Gastrocnemius medialis (tissue), 4 donors: ENCODE results near the gene MAPK8IP1. TPM values are rescaled to one million over a fixed set of nuclear protein-coding genes. Genes with fewer than 3 reads are reported as not detected.

Source experiments
- ATAC-seq, 2 donors: fragments of 150-250 bp; one replicate each; pipeline ENCODE4 v1.9.1; 2016
- DNase-seq, 2 donors: peaks; one replicate each; pipeline ENCODE4 v3.0.0-alpha.2; 2019
- H3K27ac ChIP-seq, 4 donors: fragments of 200-600 bp; sonication (generic); 1 replicate in 1 of 4; 2 replicates in 3 of 4; pipeline ENCODE4 v1.5.1; 2016 to 2018; ENCODE audit warnings: mild to moderate bottlenecking in 2 of 4, moderate library complexity in 1 of 4
- H3K27me3 ChIP-seq, 3 donors: fragments of 200-600 bp; sonication (generic) in 2 of 3; 1 replicate in 1 of 3; 2 replicates in 2 of 3; pipeline versions ENCODE4 v1.5.1 to v1.6.0; 2016 to 2019; ENCODE audit warnings: mild to moderate bottlenecking in 1 of 3, moderate library complexity in 1 of 3
- H3K36me3 ChIP-seq, 2 donors: fragments of 200-600 bp; sonication (generic) in 1 of 2; one replicate each; pipeline ENCODE4 v1.5.1; 2017 to 2018
- H3K4me1 ChIP-seq, 2 donors: fragments of 200-600 bp; sonication (generic) in 1 of 2; one replicate each; pipeline ENCODE4 v1.5.1; 2016 to 2017; ENCODE audit warnings: mild to moderate bottlenecking in 2 of 2
- H3K4me3 ChIP-seq, 4 donors: fragments of 200-600 bp; sonication (generic) in 3 of 4; 1 replicate in 1 of 4; 2 replicates in 3 of 4; pipeline ENCODE4 v1.5.1; 2016 to 2019; ENCODE audit warnings: mild to moderate bottlenecking in 2 of 4
- H3K9me3 ChIP-seq, 3 donors: fragments of 200-600 bp; sonication (generic) in 2 of 3; 1 replicate in 1 of 3; 2 replicates in 2 of 3; pipeline ENCODE4 v1.5.1; 2016 to 2019
- CTCF ChIP-seq, 5 experiments: fragments of 450-650 bp in 3 of 5; fragments of 200-600 bp in 2 of 5; sonication (generic) in 2 of 5; IDR thresholded peaks in 4 of 5; conservative IDR thresholded peaks in 1 of 5; 1 replicate in 4 of 5; 2 replicates in 1 of 5; pipeline ENCODE4 v1.5.1; 2016 to 2019; ENCODE audit warnings: antibody characterized with exemption in 5 of 5, mild to moderate bottlenecking in 3 of 5, moderate library complexity in 3 of 5
- POLR2A ChIP-seq, 2 donors: fragments of 450-650 bp; IDR thresholded peaks; one replicate each; pipeline ENCODE4 v1.6.1; 2017; ENCODE audit warnings: antibody characterized with exemption in 2 of 2, mild to moderate bottlenecking in 2 of 2, moderate library complexity in 2 of 2
- in situ Hi-C, 4 donors: fragments of 200-750 bp; cut with MboI; loops; one replicate each; pipeline versions ENCODE4 v1.15.0 to v1.8.0; 2017; ENCODE audit warnings: low sequenced_read_pairs in 4 of 4
- intact Hi-C: fragments of 100-400 bp; cut with DNase I; formaldehyde crosslinking; loops from one replicate; pipeline ENCODE4 v1.15.1; 2023; ENCODE audit warnings: low total_unique reads
- total RNA-seq, 4 donors: library from RNA; depleted of rRNA; stranded (reverse); fragments of >200 nt; gene quantifications; one replicate each; pipeline versions ENCODE4 v1.1.0 to v1.2.3, GENCODE V29; 2016

Gene MAPK8IP1
- total RNA-seq, 4 donors from 2014 or later: 1.4 to 4.0 (median 1.9) TPM

- Histone ChIP-seq H3K9me3 (no peaks in the 10 kb centered on the region), H3K27me3 (no peaks in the 10 kb centered on the region), H3K4me3 (no peak overlapping the region), H3K4me1 (peaks cover 61 to 62% of the 10 kb centered on the region in 2 donors), H3K27ac (peak overlapping the region; percentile 91 to 99 (median 99)), H3K36me3 (peaks cover 0 to 42% of the 10 kb centered on the region in 2 donors)
- in situ Hi-C loops: no loop called here
- DNase-seq (no peak), ATAC-seq (no peak)
- intact Hi-C loops: loop anchor here (5.0 to 10.0 kb wide), 2 partner anchors 57 to 264 kb away; partner anchors contain the start of genes PEX16 and PHF21A
- TF ChIP-seq CTCF (IDR thresholded peaks at IDR 0.05 in 4 of 5, conservative IDR thresholded peaks at IDR 0.05 in 1 of 5) (no peak), POLR2A (IDR thresholded peaks at IDR 0.05) (no peak)
These were observed 25.1 kb upstream of the MAPK8IP1 start for GRCh38 chr11:45860348-45860747.

- peaks cover 55 to 56% of the 10 kb centered on the region in 2 donors for H3K4me1 ChIP-seq
- H3K36me3 ChIP-seq: peaks cover 0 to 48% of the 10 kb centered on the region in 2 donors
- H3K27ac ChIP-seq: peak overlapping the region; percentile 91 to 99 (median 99)
- H3K27me3 ChIP-seq: no peaks in the 10 kb centered on the region
- H3K4me3 ChIP-seq: no peak overlapping the region
- peak; percentile 34 to 67 for DNase-seq
- peak; percentile 65 to 75 for ATAC-seq
- intact Hi-C loops: loop anchor here (5.0 to 10.0 kb wide), 2 partner anchors 56 to 264 kb away; partner anchors contain the start of genes PEX16 and PHF21A
- TF ChIP-seq CTCF (IDR thresholded peaks at IDR 0.05 in 4 of 5, conservative IDR thresholded peaks at IDR 0.05 in 1 of 5) (no peak), POLR2A (IDR thresholded peaks at IDR 0.05) (no peak)
- no peaks in the 10 kb centered on the region for H3K9me3 ChIP-seq
- in situ Hi-C loops: no loop called here
These were observed 24.5 kb upstream of the MAPK8IP1 start for GRCh38 chr11:45860764-45861510.

GRCh38 chr11:45864041-45864440 lies 21.4 kb upstream of the MAPK8IP1 start:
- Histone ChIP-seq H3K27me3 (no peaks in the 10 kb centered on the region), H3K9me3 (no peaks in the 10 kb centered on the region), H3K4me1 (peaks cover 24 to 25% of the 10 kb centered on the region in 2 donors), H3K36me3 (peaks cover 0 to 79% of the 10 kb centered on the region in 2 donors), H3K4me3 (no peak overlapping the region), H3K27ac (peak overlapping the region in 1 of 4 donors; percentile 1)
- in situ Hi-C loops (no loop called here), intact Hi-C loops (loop anchor here (5.0 to 10.0 kb wide), 2 partner anchors 53 to 261 kb away; partner anchors contain the start of genes PEX16 and PHF21A)
- no peak for DNase-seq
- no peak for ATAC-seq
- no peak for TF ChIP-seq CTCF (IDR thresholded peaks at IDR 0.05 in 4 of 5, conservative IDR thresholded peaks at IDR 0.05 in 1 of 5)
- TF ChIP-seq POLR2A (IDR thresholded peaks at IDR 0.05): no peak

- Histone ChIP-seq H3K27me3 (no peaks in the 10 kb centered on the region), H3K9me3 (no peaks in the 10 kb centered on the region), H3K27ac (no peak overlapping the region), H3K4me1 (no peaks in the 10 kb centered on the region), H3K4me3 (no peak overlapping the region), H3K36me3 (peaks cover 0 to 100% of the 10 kb centered on the region in 2 donors)
- TF ChIP-seq CTCF (IDR thresholded peaks at IDR 0.05 in 4 of 5, conservative IDR thresholded peaks at IDR 0.05 in 1 of 5) (no peak), POLR2A (IDR thresholded peaks at IDR 0.05) (no peak)
- DNase-seq (no peak), ATAC-seq (no peak)
- intact Hi-C loops: loop anchor here (10.0 kb wide), 1 partner anchor 255 kb away; the partner anchor contains the start of gene PHF21A
- in situ Hi-C loops: no loop called here
These were observed 15.9 kb upstream of the MAPK8IP1 start for GRCh38 chr11:45869551-45869950.
